A673 (cell line): Measurements from ENCODE around the gene REV3L.

Experiments
- EZH2 ChIP-seq: fragments of 200-600 bp; sonication (generic); IDR thresholded peaks from 2 replicates; pipeline ENCODE4 v1.6.1; 2017; ENCODE audit warnings: borderline replicate concordance, low read depth, mild to moderate bottlenecking, mixed read lengths, antibody characterized with exemption, low read length; ENCODE audit not compliant: poor library complexity, severe bottlenecking
- TF ChIP-seq, protein P1 (sequence below): fragments of 300-800, 200-600 bp; sonication (generic); conservative IDR thresholded peaks from 2 replicates; pipeline ENCODE4 v1.5.1; 2017; ENCODE audit warnings: low read depth, mild to moderate bottlenecking, antibody characterized with exemption, low read length, moderate library complexity, mixed read lengths

- TF ChIP-seq, protein P1, sequence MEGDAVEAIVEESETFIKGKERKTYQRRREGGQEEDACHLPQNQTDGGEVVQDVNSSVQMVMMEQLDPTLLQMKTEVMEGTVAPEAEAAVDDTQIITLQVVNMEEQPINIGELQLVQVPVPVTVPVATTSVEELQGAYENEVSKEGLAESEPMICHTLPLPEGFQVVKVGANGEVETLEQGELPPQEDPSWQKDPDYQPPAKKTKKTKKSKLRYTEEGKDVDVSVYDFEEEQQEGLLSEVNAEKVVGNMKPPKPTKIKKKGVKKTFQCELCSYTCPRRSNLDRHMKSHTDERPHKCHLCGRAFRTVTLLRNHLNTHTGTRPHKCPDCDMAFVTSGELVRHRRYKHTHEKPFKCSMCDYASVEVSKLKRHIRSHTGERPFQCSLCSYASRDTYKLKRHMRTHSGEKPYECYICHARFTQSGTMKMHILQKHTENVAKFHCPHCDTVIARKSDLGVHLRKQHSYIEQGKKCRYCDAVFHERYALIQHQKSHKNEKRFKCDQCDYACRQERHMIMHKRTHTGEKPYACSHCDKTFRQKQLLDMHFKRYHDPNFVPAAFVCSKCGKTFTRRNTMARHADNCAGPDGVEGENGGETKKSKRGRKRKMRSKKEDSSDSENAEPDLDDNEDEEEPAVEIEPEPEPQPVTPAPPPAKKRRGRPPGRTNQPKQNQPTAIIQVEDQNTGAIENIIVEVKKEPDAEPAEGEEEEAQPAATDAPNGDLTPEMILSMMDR = no peak
- no peak for TF ChIP-seq EZH2
Observed at GRCh38 chr6:111471958-111472357, 11.1 kb downstream of the REV3L start.
